Esophagus muscularis mucosa (tissue), 4 donors: ENCODE data around the gene RIC3. TPM values are rescaled to one million over a fixed set of nuclear protein-coding genes. Genes with fewer than 3 reads are reported as not detected.

Experiments
- DNase-seq: peaks from one replicate; pipeline ENCODE4 v3.0.0-alpha.2; 2017; ENCODE audit errors: extremely low spot score
- H3K27ac ChIP-seq, 4 donors: fragments of 200-600 bp; sonication (generic); replicated peaks in 1 of 4; 1 replicate in 3 of 4; 2 replicates in 1 of 4; pipeline ENCODE4 v1.5.1; 2016 to 2019; ENCODE audit warnings: mild to moderate bottlenecking in 1 of 4
- H3K27me3 ChIP-seq, 4 donors: fragments of 200-600 bp; sonication (generic); one replicate each; pipeline versions ENCODE4 v1.5.1 to v1.6.0; 2016 to 2019
- H3K36me3 ChIP-seq, 4 donors: fragments of 200-600 bp; sonication (generic); one replicate each; pipeline ENCODE4 v1.5.1; 2016 to 2019
- H3K4me1 ChIP-seq, 4 donors: fragments of 200-600 bp; sonication (generic); one replicate each; pipeline ENCODE4 v1.5.1; 2016 to 2019
- H3K4me3 ChIP-seq, 4 donors: fragments of 200-600 bp; sonication (generic); 1 replicate in 2 of 4; 2 replicates in 2 of 4; pipeline ENCODE4 v1.5.1; 2016 to 2019; ENCODE audit warnings: mild to moderate bottlenecking in 4 of 4, moderate library complexity in 1 of 4
- H3K9me3 ChIP-seq, 4 donors: fragments of 200-600 bp; sonication (generic); 1 replicate in 3 of 4; 2 replicates in 1 of 4; pipeline ENCODE4 v1.5.1; 2016 to 2019
- EP300 ChIP-seq: sonication (generic); formaldehyde crosslinking; IDR thresholded peaks from one replicate; pipeline ENCODE4 v1.6.1; 2017; ENCODE audit warnings: antibody characterized with exemption
- POLR2A ChIP-seq: fragments of 450-650 bp; IDR thresholded peaks from one replicate; pipeline ENCODE4 v1.6.1; 2017; ENCODE audit warnings: antibody characterized with exemption, moderate library complexity, mild to moderate bottlenecking, low read depth
- POLR2AphosphoS5 ChIP-seq, 2 donors: sonication (generic); formaldehyde crosslinking; IDR thresholded peaks; one replicate each; pipeline ENCODE4 v1.6.1; 2017; ENCODE audit warnings: antibody characterized with exemption in 2 of 2
- WGBS: methylation state at CpG from one replicate; pipeline ENCODE4 v1.1.5; 2018; 5-methylcytosine and 5-hydroxymethylcytosine counted together
- intact Hi-C: fragments of 100-400 bp; cut with DNase I; formaldehyde crosslinking; loops from one replicate; pipeline ENCODE4 v1.15.1; 2023
- total RNA-seq, 4 donors: library from RNA; depleted of rRNA; stranded (reverse); fragments of >200 nt; gene quantifications; one replicate each; pipeline versions ENCODE4 v1.1.0 to v1.2.1, GENCODE V29; 2016
- TF ChIP-seq, protein P1 (sequence below), 3 experiments: fragments of 200-600 bp in 2 of 3; fragments of 450-650 bp in 1 of 3; sonication (generic) in 2 of 3; IDR thresholded peaks; one replicate each; pipeline ENCODE4 v1.5.1; 2017 to 2019; ENCODE audit warnings: antibody characterized with exemption in 3 of 3, mild to moderate bottlenecking in 2 of 3, moderate library complexity in 1 of 3

The RIC3 gene
- total RNA-seq, 4 donors from 2014 or later = 12.8 to 19.9 (median 17.1) TPM

DNA sequence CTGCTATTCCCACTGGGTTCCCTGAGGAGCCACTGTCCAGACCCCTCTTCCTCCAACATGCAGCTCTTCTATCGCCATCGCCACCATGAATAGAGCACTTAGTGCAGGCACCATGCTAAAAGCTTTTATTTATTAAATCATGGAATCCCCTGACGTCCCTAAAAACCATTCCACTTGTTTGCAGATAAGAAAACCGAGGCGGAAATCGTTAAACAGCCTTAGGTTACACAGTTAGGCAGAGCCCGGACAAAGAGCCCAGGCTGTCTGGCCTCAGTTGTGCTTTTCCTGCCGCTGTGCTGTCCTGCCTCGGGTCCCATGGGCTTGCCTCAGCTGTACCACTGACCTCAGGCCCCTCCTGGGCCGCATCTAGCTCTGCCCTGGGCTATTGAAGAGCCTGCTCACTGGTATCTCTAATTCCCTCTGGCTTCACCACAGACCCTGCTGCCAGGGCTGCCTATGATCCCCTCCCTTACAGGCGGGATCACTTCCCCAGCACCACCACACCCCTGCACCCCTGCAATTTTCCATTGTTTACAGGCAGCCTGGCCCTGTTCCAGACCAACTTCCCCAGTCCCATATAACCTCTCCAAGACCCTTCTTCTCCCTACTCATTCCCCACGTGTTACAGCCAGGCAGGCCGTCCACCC is 100.8 kb downstream of the RIC3 start:
- no peak for TF ChIP-seq POLR2A
- TF ChIP-seq, protein P1, sequence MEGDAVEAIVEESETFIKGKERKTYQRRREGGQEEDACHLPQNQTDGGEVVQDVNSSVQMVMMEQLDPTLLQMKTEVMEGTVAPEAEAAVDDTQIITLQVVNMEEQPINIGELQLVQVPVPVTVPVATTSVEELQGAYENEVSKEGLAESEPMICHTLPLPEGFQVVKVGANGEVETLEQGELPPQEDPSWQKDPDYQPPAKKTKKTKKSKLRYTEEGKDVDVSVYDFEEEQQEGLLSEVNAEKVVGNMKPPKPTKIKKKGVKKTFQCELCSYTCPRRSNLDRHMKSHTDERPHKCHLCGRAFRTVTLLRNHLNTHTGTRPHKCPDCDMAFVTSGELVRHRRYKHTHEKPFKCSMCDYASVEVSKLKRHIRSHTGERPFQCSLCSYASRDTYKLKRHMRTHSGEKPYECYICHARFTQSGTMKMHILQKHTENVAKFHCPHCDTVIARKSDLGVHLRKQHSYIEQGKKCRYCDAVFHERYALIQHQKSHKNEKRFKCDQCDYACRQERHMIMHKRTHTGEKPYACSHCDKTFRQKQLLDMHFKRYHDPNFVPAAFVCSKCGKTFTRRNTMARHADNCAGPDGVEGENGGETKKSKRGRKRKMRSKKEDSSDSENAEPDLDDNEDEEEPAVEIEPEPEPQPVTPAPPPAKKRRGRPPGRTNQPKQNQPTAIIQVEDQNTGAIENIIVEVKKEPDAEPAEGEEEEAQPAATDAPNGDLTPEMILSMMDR (IDR thresholded peaks at IDR 0.05) = no peak
- no peak for TF ChIP-seq POLR2AphosphoS5 (IDR thresholded peaks at IDR 0.05)
- TF ChIP-seq EP300 = no peak
- no peak for DNase-seq
- no peaks in the 10 kb centered on the region for H3K9me3 ChIP-seq
- intact Hi-C loops = loop anchor here (5.0 kb wide), 1 partner anchor 36 kb away; no protein-coding TSS in a partner anchor
- no peaks in the 10 kb centered on the region for H3K27me3 ChIP-seq
- H3K4me1 ChIP-seq = peaks cover 35 to 51% (median 47%) of the 10 kb centered on the region in 4 donors
- H3K36me3 ChIP-seq = no peaks in the 10 kb centered on the region
- 71% methylated on average over 11 of the region's 13 CpGs for WGBS
- H3K27ac ChIP-seq = peak overlapping the region; percentile 34 to 75 (median 51)
- H3K4me3 ChIP-seq = no peak overlapping the region

DNA sequence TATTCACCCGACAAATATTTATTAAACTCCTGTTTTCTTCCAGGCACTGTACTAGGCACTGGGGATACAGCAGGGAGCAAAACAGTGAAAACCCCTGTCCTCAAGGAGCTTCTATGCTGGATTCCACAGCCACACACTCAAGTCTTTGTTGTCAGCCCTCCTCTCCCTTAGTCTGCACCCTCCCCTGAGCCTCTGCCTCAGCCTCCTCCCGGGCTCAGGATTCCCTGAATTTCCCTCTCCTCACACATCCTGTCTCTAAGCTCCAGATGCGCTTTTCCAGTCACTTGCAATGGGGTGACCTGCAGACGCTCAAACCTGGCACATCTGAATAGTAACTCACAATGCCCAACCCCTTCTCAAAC is 101.3 kb downstream of the RIC3 start:
- H3K36me3 ChIP-seq = no peaks in the 10 kb centered on the region
- no peak overlapping the region for H3K4me3 ChIP-seq
- TF ChIP-seq, protein P1 (IDR thresholded peaks at IDR 0.05) = no peak
- TF ChIP-seq EP300 (no peak), POLR2AphosphoS5 (IDR thresholded peaks at IDR 0.05) (no peak), POLR2A (no peak)
- WGBS = 89% methylated on average over 4 of the region's 4 CpGs
- peaks cover 40 to 56% (median 52%) of the 10 kb centered on the region in 4 donors for H3K4me1 ChIP-seq
- intact Hi-C loops = loop anchor here (5.0 kb wide), 1 partner anchor 35 kb away; no protein-coding TSS in a partner anchor
- DNase-seq = no peak
- H3K27me3 ChIP-seq = no peaks in the 10 kb centered on the region
- H3K27ac ChIP-seq = peak overlapping the region in 2 of 4 donors; percentile 46 to 56
- no peaks in the 10 kb centered on the region for H3K9me3 ChIP-seq

DNA sequence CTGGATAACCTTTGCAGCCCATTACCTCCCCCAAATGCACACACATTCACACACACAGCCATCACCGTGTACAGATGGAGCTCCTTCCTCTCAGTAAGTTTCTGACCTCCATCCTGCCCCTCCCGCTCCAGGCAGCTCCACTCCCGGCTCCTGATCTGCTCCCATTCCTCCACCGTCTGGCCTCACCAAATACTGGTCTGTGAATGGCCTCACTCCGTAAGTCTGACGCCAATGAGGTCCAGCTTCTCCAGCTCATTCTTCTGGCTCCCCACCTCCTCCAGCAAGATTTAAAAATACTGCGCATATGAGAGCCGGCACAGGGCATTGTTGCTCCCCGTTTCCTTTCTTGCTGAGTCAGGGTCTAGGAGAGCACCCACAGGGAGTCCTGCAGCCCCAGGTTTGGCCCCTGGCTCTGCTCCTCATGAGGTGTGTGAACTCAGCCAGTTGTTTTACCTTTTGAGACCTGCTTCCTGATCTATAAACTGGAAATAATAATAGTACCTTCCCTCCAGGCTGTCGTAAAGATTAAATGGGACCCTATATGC is 101.8 kb downstream of the RIC3 start:
- 85% methylated on average over 10 of the region's 10 CpGs for WGBS
- no peaks in the 10 kb centered on the region for H3K36me3 ChIP-seq
- H3K9me3 ChIP-seq = no peaks in the 10 kb centered on the region
- DNase-seq = no peak
- no peak overlapping the region for H3K27ac ChIP-seq
- H3K27me3 ChIP-seq = no peaks in the 10 kb centered on the region
- H3K4me3 ChIP-seq = no peak overlapping the region
- H3K4me1 ChIP-seq = peaks cover 46 to 62% (median 58%) of the 10 kb centered on the region in 4 donors
- TF ChIP-seq POLR2AphosphoS5 (IDR thresholded peaks at IDR 0.05) = no peak
- no peak for TF ChIP-seq EP300
- TF ChIP-seq POLR2A = no peak
- TF ChIP-seq, protein P1 (IDR thresholded peaks at IDR 0.05) = no peak
- intact Hi-C loops = loop anchor here (5.0 kb wide), 1 partner anchor 35 kb away; no protein-coding TSS in a partner anchor

DNA sequence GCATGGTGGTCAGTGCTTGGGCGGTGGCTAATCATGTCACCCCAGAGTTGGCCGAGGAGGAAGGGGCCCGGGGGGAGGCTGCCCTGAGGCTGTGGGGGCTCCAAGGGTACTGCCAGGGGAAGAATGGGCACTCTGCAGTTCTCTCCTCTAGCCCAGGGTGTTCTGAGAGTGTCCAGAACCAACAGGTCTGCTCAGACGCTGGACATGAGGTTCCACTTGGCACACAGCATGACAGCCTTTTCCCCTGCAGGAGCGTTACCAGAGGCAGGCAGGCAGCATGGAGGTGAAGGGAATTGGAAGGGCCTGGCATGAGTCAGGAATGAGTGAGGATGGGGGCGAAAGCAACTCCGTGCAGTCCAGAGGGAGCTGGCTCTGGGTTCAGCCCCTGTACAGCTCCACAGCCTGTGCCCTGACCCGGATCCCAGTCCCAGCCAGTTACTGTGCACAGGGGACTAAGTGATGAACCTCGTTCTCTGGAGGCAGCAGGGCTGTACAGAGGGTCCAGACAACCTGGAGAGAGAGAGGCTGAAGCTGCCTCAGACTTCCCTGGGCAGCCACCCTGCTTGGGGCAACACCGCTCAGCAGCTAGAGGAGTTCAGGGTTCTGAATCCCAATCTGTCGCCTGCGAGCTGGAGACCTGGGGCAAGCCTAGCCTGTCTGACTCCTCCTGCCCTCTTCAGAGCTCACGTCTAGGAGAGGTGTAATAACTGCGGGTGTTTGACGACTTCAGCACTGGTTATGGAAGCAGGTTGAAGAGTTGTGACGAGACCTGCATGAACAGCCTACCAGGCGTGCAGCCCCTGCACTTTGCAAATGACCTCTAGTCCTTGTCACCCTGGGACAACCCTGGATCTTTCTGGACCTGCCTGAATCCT is 102.6 kb downstream of the RIC3 start:
- Histone ChIP-seq H3K27ac (no peak overlapping the region), H3K36me3 (no peaks in the 10 kb centered on the region), H3K27me3 (no peaks in the 10 kb centered on the region), H3K4me1 (peaks cover 48 to 69% (median 63%) of the 10 kb centered on the region in 4 donors), H3K9me3 (no peaks in the 10 kb centered on the region), H3K4me3 (no peak overlapping the region)
- intact Hi-C loops = loop anchor here (5.0 kb wide), 1 partner anchor 34 kb away; no protein-coding TSS in a partner anchor
- TF ChIP-seq EP300 (no peak), POLR2A (no peak), POLR2AphosphoS5 (IDR thresholded peaks at IDR 0.05) (no peak)
- TF ChIP-seq, protein P1 (IDR thresholded peaks at IDR 0.05) = no peak
- WGBS = 85% methylated on average over 16 of the region's 17 CpGs
- DNase-seq = no peak
